SK-N-SH treated with all-trans-retinoic acid at 6 μM for 48 hours (cell line): ENCODE results near the gene GPATCH1.

ENCODE experiments used
- CSDC2 ChIP-seq: fragments of 250-450 bp; sonication (Bioruptor Pico); IDR thresholded peaks from 2 replicates; pipeline ENCODE4 v1.5.0; 2020; ENCODE audit warnings: mild to moderate bottlenecking, moderate library complexity
- ZNF565 ChIP-seq: fragments of 450-650 bp; formaldehyde crosslinking; conservative IDR thresholded peaks from 2 replicates; pipeline ENCODE4 v1.5.0; 2020; ENCODE audit warnings: low read depth, mild to moderate bottlenecking, moderate library complexity

GRCh38 chr19:33175886-33176669 is 95.1 kb downstream of the GPATCH1 start:
- no peak for TF ChIP-seq ZNF565 (CRISPR knock-in tag)
- TF ChIP-seq CSDC2 = no peak
